Measurements from ENCODE around the gene ASB6. TPM values are rescaled to one million over a fixed set of nuclear protein-coding genes. Genes with fewer than 3 reads are reported as not detected.
A peak's percentile ranks its signal among the peaks of the same experiment; 100 is the strongest.

Gene ASB6
- polyA plus RNA-seq, 1 experiment = 23.2 TPM

DNA sequence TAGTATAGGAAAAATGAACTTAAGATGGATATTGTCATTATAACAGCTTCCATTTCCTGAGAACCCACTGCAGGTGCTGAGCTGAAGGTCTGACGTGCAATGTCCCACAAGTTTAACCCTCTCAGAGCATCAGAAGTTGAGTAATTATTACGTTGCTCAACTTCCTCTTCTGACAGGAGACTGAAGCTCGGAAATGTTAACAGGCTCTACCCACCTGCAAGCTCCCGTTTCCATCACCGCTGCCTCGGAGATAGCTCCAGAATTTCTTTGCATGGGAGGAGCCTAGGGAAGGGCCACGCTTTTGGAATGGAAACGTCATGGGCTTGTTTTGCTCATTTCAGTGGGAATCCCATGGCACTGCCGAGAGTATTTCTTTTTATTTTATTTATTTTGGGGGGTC, 17.0 kb downstream of the ASB6 start:
- TF ChIP-seq, protein P1, sequence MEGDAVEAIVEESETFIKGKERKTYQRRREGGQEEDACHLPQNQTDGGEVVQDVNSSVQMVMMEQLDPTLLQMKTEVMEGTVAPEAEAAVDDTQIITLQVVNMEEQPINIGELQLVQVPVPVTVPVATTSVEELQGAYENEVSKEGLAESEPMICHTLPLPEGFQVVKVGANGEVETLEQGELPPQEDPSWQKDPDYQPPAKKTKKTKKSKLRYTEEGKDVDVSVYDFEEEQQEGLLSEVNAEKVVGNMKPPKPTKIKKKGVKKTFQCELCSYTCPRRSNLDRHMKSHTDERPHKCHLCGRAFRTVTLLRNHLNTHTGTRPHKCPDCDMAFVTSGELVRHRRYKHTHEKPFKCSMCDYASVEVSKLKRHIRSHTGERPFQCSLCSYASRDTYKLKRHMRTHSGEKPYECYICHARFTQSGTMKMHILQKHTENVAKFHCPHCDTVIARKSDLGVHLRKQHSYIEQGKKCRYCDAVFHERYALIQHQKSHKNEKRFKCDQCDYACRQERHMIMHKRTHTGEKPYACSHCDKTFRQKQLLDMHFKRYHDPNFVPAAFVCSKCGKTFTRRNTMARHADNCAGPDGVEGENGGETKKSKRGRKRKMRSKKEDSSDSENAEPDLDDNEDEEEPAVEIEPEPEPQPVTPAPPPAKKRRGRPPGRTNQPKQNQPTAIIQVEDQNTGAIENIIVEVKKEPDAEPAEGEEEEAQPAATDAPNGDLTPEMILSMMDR (IDR thresholded peaks at IDR 0.05; ENCODE audit: insufficient read depth, low read depth, low read length) = no peak
- ChIA-PET POLR2A (no interaction called here), CTCF (interaction anchor here (1.0 to 9.4 kb wide), 19 partner anchors 10 to 515 kb away, joined by 3 to 258 read pairs (median 7); partner anchors contain the start of gene ASB6)
- no peaks in the 10 kb centered on the region for H3K27me3 ChIP-seq (ENCODE audit: control insufficient read depth, insufficient read depth, low read length)
- H3K36me3 ChIP-seq (ENCODE audit: control insufficient read depth, insufficient read depth, low read length) = no peaks in the 10 kb centered on the region
- no peak overlapping the region for H3K4me3 ChIP-seq (ENCODE audit: low read depth, low read length)
- no peak for DNase-seq (ENCODE audit: low read depth)

DNA sequence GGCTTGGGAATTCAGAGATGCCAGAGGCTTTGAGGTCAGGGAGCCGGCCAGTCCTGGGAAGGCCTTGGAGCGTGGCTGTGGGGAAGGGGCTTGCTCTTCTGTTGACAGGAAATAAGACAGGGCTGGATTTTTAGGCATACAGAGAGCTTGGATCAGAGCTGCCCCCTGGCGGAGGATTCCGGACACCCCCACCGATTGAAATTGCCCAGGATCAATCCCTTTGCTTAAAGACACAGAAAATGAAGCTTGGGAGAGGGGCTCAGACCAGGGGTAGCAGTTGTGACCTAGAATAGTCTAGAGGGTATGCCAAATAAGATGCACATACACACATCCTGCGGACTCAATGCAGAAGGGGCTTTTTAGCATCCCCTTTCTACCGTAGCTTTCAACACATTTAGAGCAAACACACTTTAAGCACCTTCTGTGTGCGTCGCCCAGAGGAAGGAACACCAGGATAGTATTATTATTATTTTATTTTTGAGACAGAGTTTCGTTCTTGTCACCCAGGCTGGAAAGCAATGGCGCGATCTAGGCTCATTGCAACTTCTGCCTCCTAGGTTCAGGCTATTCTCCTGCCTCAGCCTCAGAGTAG, 17.7 kb downstream of the ASB6 start:
- DNase-seq (ENCODE audit: low read depth) = no peak
- CTCF ChIA-PET = interaction anchor here (0.6 to 9.4 kb wide), 28 partner anchors 8 to 775 kb away, joined by 3 to 258 read pairs (median 4); partner anchors contain the start of gene ASB6

DNA sequence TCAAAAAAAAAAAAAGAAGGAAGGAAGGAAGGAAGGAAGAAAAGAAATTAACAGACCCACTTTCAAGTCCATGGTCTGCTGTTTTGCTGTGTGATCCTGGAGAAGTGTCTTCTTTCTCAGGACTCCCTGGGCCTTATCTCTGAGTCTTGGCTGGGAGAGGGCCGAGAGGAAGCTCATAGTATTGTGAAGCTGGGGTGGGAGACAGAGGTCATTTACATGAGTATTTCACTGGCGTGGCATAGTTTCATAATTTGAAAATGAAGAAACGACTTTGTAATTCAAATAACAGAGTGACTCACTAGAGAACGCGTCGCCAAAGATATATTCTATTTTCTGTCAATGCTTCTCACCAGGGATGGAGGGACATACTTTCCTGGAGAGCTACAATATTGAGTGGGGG, 18.6 kb downstream of the ASB6 start:
- ChIA-PET CTCF (interaction anchor here (0.8 to 9.4 kb wide), 13 partner anchors 8 to 500 kb away, joined by 3 to 258 read pairs (median 12); no protein-coding TSS in a partner anchor), POLR2A (interaction anchor here (0.7 kb wide), 1 partner anchor 141 kb away, joined by 8 read pairs; no protein-coding TSS in a partner anchor)
- DNase-seq (ENCODE audit: low read depth) = no peak
- TF ChIP-seq, protein P1 (IDR thresholded peaks at IDR 0.05; ENCODE audit: insufficient read depth, low read depth, low read length) = no peak
- H3K27me3 ChIP-seq (ENCODE audit: control insufficient read depth, insufficient read depth, low read length) = no peaks in the 10 kb centered on the region
- H3K4me3 ChIP-seq (ENCODE audit: low read depth, low read length) = no peak overlapping the region
- no peaks in the 10 kb centered on the region for H3K36me3 ChIP-seq (ENCODE audit: control insufficient read depth, insufficient read depth, low read length)

More for the DNA sequence above, 17.7 kb downstream of the ASB6 start:
- Histone ChIP-seq H3K36me3 (ENCODE audit: control insufficient read depth, insufficient read depth, low read length) (no peaks in the 10 kb centered on the region), H3K4me3 (ENCODE audit: low read depth, low read length) (no peak overlapping the region), H3K27me3 (ENCODE audit: control insufficient read depth, insufficient read depth, low read length) (no peaks in the 10 kb centered on the region)
- TF ChIP-seq, protein P1 (IDR thresholded peaks at IDR 0.05; ENCODE audit: insufficient read depth, low read depth, low read length) = peak; percentile 86
- POLR2A ChIA-PET = no interaction called here

DNA sequence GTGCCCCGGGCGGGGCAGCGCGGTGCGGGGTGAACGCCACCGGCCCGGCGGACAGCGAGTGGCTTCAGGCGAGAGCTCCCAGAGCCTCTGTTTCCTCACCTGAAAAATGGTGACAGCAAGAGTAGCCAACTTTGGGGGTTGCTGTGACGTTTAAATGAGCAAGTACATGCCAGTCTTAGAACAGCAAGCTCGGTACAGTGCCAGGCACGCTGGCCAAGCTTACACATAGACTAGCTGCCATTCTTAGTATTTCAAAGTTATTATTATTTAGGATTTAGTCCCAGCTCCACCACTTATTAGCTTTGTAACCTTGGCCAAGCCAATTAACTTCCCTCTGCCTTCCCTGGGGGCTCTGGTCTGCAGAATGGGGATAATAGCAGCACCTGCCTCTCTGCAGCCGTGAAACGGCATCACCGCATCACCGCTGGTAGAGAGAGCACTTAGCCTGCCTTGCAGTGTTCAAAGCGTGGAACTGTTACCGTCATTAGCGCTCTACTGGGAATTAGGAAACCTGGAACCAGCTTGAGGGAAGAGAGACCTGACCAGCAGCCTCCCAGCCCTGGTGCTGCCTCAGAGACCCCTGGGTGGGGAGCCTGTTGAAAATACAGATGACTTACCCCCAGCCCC, 21.2 kb downstream of the ASB6 start, which contains the start of gene C9orf50:
C9orf50 (minus strand) TSS at position 433 of the 627 bp plus-strand sequence. CDS start 527 bp downstream, outside the sequence.
- DNase-seq (ENCODE audit: low read depth) = no peak
- ChIA-PET POLR2A (interaction anchor here (0.7 kb wide), 1 partner anchor 318 kb away, joined by 5 read pairs; no protein-coding TSS in a partner anchor), CTCF (interaction anchor here (1.0 to 9.4 kb wide), 10 partner anchors 9 to 509 kb away, joined by 3 to 258 read pairs (median 4); no protein-coding TSS in a partner anchor)
- TF ChIP-seq, protein P1 (IDR thresholded peaks at IDR 0.05; ENCODE audit: insufficient read depth, low read depth, low read length) = no peak
- Histone ChIP-seq H3K36me3 (ENCODE audit: control insufficient read depth, insufficient read depth, low read length) (no peaks in the 10 kb centered on the region), H3K27me3 (ENCODE audit: control insufficient read depth, insufficient read depth, low read length) (no peaks in the 10 kb centered on the region), H3K4me3 (ENCODE audit: low read depth, low read length) (peak within 1 kb of the TSS; percentile 54)
